Neutrophil (primary cell): ENCODE measurements around the gene CXorf66.
"Not testable (repeated sequence)": the region's sequence is repeated elsewhere in the genome, so short reads cannot be mapped to it uniquely, and the experiment has no call there.

ENCODE experiments used
- H3K27ac ChIP-seq: fragments of 200-600 bp; sonication (generic); 2 replicates; pipeline ENCODE4 v1.5.1; 2016; ENCODE audit warnings: mild to moderate bottlenecking, moderate library complexity
- H3K27me3 ChIP-seq: fragments of 200-600 bp; sonication (generic); 2 replicates; pipeline ENCODE4 v1.6.0; 2016; ENCODE audit warnings: mild to moderate bottlenecking
- H3K36me3 ChIP-seq: fragments of 200-600 bp; sonication (generic); 2 replicates; pipeline ENCODE4 v1.5.1; 2017
- H3K4me1 ChIP-seq, 2 experiments: fragments of 200-600 bp in 1 of 2; sonication (generic) in 1 of 2; 1 replicate in 1 of 2; 2 replicates in 1 of 2; pipeline versions ENCODE4 v1.5.1 to v1.6.1; 2013 to 2016; ENCODE audit warnings: low read depth in 1 of 2, low read length in 1 of 2, mild to moderate bottlenecking in 1 of 2, moderate library complexity in 1 of 2; ENCODE audit not compliant: control insufficient read depth in 1 of 2, insufficient read depth in 1 of 2
- H3K4me3 ChIP-seq, 2 experiments: fragments of 200-600 bp in 1 of 2; sonication (generic) in 1 of 2; 1 replicate in 1 of 2; 2 replicates in 1 of 2; pipeline ENCODE4 v1.5.1; 2013 to 2016; ENCODE audit warnings: low read depth in 1 of 2, low read length in 1 of 2, mild to moderate bottlenecking in 1 of 2, moderate library complexity in 1 of 2
- H3K9me3 ChIP-seq: fragments of 200-600 bp; sonication (generic); 2 replicates; pipeline ENCODE4 v1.5.1; 2016
- TF ChIP-seq, protein P1 (sequence below): fragments of 200-600 bp; sonication (generic); IDR thresholded peaks from 2 replicates; pipeline ENCODE4 v1.5.1; 2016; ENCODE audit warnings: antibody characterized with exemption

The CXorf66 gene

GRCh38 chrX:139924069-139924695 lies 41.1 kb downstream of the CXorf66 start:
- no peak overlapping the region for H3K4me3 ChIP-seq
- H3K9me3 ChIP-seq: no peaks in the 10 kb centered on the region
- no peak overlapping the region for H3K27ac ChIP-seq
- H3K36me3 ChIP-seq: no peaks in the 10 kb centered on the region
- peaks cover 16 to 24% of the 10 kb centered on the region in 2 experiments for H3K4me1 ChIP-seq
- H3K27me3 ChIP-seq: no peaks in the 10 kb centered on the region
- TF ChIP-seq, protein P1, sequence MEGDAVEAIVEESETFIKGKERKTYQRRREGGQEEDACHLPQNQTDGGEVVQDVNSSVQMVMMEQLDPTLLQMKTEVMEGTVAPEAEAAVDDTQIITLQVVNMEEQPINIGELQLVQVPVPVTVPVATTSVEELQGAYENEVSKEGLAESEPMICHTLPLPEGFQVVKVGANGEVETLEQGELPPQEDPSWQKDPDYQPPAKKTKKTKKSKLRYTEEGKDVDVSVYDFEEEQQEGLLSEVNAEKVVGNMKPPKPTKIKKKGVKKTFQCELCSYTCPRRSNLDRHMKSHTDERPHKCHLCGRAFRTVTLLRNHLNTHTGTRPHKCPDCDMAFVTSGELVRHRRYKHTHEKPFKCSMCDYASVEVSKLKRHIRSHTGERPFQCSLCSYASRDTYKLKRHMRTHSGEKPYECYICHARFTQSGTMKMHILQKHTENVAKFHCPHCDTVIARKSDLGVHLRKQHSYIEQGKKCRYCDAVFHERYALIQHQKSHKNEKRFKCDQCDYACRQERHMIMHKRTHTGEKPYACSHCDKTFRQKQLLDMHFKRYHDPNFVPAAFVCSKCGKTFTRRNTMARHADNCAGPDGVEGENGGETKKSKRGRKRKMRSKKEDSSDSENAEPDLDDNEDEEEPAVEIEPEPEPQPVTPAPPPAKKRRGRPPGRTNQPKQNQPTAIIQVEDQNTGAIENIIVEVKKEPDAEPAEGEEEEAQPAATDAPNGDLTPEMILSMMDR: no peak

DNA sequence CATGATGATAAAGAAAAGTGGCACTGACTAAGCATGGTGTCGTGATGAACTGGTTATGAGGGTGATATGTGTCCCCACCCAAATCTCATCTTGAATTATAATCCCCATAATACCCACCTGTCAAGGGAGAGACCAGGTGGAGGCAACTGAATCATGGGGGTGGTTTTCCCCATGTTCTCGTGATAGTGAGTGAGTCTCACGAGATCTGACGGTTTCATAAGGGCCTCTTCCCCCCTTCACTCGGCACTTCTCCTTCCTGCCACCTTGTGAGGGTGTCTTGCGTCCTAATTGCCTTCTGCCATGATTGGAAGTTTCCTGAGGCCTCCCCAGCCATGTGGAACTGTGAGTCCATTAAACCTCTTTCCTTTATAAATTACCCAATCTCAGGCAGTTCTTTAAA lies 44.2 kb downstream of the CXorf66 start:
- H3K9me3 ChIP-seq, H3K36me3 ChIP-seq, H3K27ac ChIP-seq, H3K27me3 ChIP-seq, H3K4me3 ChIP-seq: not testable (repeated sequence)
- H3K4me1 ChIP-seq: peaks cover 16 to 24% of the 10 kb centered on the region in 2 experiments

DNA sequence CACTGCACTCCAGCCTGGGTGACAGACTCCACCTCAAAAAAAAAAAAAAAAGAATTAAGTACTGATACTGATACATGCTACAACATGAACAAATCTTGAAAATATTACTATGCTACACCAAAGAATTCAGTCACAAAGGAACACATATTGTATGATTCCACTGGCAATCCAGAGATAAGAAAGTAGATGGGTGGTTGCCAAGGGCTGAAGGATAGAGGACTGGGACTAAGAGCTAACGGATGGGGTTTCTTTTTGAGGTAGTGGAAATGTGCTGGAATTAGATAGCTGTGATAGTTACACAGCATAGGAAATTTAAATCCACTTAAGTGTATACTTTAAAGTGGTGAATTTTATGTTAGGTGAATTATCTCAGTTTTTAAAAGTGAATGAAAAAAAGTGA lies 45.0 kb downstream of the CXorf66 start:
- TF ChIP-seq, protein P1: no peak
- no peak overlapping the region for H3K4me3 ChIP-seq
- H3K4me1 ChIP-seq: peaks cover 16 to 24% of the 10 kb centered on the region in 2 experiments

GRCh38 chrX:139914421-139914820 lies 50.9 kb downstream of the CXorf66 start:
- H3K27ac ChIP-seq: no peak overlapping the region
- no peaks in the 10 kb centered on the region for H3K36me3 ChIP-seq
- no peak overlapping the region for H3K4me3 ChIP-seq
- H3K27me3 ChIP-seq: no peaks in the 10 kb centered on the region
- TF ChIP-seq, protein P1: no peak
- peaks cover 6 to 7% of the 10 kb centered on the region in 2 experiments for H3K4me1 ChIP-seq
- H3K9me3 ChIP-seq: no peaks in the 10 kb centered on the region

More for the DNA sequence above, 45.0 kb downstream of the CXorf66 start:
- Histone ChIP-seq H3K36me3 (no peaks in the 10 kb centered on the region), H3K9me3 (no peaks in the 10 kb centered on the region), H3K27me3 (no peaks in the 10 kb centered on the region), H3K27ac (no peak overlapping the region)

DNA sequence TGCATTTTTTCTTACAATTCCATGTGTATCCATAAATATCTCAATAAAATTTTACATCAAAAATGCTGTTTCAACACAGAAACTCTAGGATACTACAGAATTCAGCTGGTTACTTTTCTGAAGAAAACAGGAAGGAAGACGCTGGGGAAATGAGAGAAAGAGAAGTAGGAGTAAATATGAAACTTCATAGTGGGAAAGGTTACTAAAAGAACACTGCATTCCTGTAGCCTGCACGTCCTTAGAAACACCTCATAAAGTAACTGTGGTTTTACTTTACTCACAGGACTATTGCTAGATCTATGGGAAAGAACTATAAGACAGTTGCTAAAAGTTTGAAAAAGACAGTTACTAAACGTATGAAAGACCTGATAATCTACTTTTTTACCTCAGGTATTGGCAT lies 55.6 kb downstream of the CXorf66 start:
- Histone ChIP-seq H3K4me3 (no peak overlapping the region), H3K9me3 (no peaks in the 10 kb centered on the region), H3K27me3 (no peaks in the 10 kb centered on the region), H3K4me1 (peaks cover 14 to 26% of the 10 kb centered on the region in 2 experiments), H3K27ac (peak overlapping the region; percentile 69), H3K36me3 (no peaks in the 10 kb centered on the region)
- TF ChIP-seq, protein P1: no peak

DNA sequence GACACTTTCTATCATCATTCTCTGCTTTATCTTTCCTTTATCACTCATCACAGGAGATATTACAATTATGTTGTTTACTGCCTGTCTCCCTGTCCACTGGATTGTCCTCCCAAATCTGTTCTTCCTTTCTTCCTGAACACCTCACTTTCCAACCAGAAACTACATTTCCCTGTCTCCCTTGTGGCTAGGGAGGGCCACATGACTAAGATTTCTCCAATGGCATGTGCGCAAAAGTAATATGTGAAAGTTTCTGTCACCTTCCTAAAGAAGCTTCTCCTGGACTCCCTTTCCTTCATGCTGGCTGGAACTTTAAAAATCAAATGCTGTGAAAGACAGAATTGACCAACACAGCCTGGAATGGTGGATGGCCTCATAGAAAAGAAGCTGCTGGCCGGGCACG lies 58.2 kb downstream of the CXorf66 start:
- TF ChIP-seq, protein P1: no peak
- Histone ChIP-seq H3K36me3 (no peaks in the 10 kb centered on the region), H3K27ac (no peak overlapping the region), H3K4me3 (no peak overlapping the region), H3K27me3 (no peaks in the 10 kb centered on the region), H3K9me3 (no peaks in the 10 kb centered on the region), H3K4me1 (peaks cover 14 to 26% of the 10 kb centered on the region in 2 experiments)
